K562 (cell line): Measurements from ENCODE around the gene RSPH1. TPM values are rescaled to one million over a fixed set of nuclear protein-coding genes. Genes with fewer than 3 reads are reported as not detected.

ENCODE experiments used
- ATAC-seq: fragments of 200-7000 bp; cut with Tn5 transposase; 3 replicates; pipeline ENCODE4 v1.9.1; 2020; ENCODE audit warnings: moderate library complexity
- BruUV-seq: library from RNA; stranded (reverse); fragments of 400-500 nt; replicated peaks from 2 replicates; lab custom pipeline; 2021; lab: Mats Ljungman, UMichigan
- CTCF ChIA-PET: fragments of 300-600 bp; formaldehyde crosslinking; extraction: SDS; loops from one replicate; lab custom pipeline; 2021; ENCODE audit warnings: low intra/inter-chr PET ratio; lab: Yijun Ruan, JAX
- POLR2A ChIA-PET: fragments of 300-600, 350-650 bp; sonication (Branson Sonifier 250); formaldehyde crosslinking; extraction: SDS; loops from one replicate; lab custom pipeline; 2021; ENCODE audit warnings: antibody characterized with exemption, inconsistent platforms; lab: Yijun Ruan, JAX
- DNase-seq, 4 experiments: peaks; one replicate each; pipeline versions ENCODE4 v3.0.0 to v3.0.0-alpha.2; 2011 to 2018; ENCODE audit warnings: low spot score in 3 of 4, mixed read lengths in 3 of 4; ENCODE audit errors: extremely low read depth in 1 of 4
- FAIRE-seq: peaks from 2 replicates; lab custom pipeline; 2011; peaks lifted over from hg19 to GRCh38; lab: Jason Lieb, UNC
- H2AFZ ChIP-seq: 2 replicates; pipeline ENCODE4 v1.6.0; 2011; ENCODE audit warnings: low read depth, low read length, control low read depth, inconsistent platforms
- H3K27ac ChIP-seq: fragments of 200-600 bp; 3 replicates; pipeline ENCODE4 v1.8.0; 2011; ENCODE audit warnings: low read depth, mild to moderate bottlenecking, control low read depth, inconsistent platforms, low read length, moderate library complexity, mixed read lengths; ENCODE audit errors: extremely low read depth
- H3K27me3 ChIP-seq, 2 experiments: fragments of 300-600 bp in 1 of 2; 2 replicates in 1 of 2; 3 replicates in 1 of 2; pipeline versions ENCODE4 v1.6.0 to v1.8.0; 2011; ENCODE audit warnings: inconsistent platforms in 2 of 2, low read length in 2 of 2, mild to moderate bottlenecking in 1 of 2, mixed read lengths in 1 of 2, moderate library complexity in 1 of 2; ENCODE audit not compliant: control insufficient read depth in 2 of 2, insufficient read depth in 2 of 2
- H3K36me3 ChIP-seq: fragments of 300-600 bp; 3 replicates; pipeline ENCODE4 v1.8.0; 2011; ENCODE audit warnings: mild to moderate bottlenecking, low read length, inconsistent platforms; ENCODE audit not compliant: control insufficient read depth, insufficient read depth
- H3K4me1 ChIP-seq, 2 experiments: fragments of 200-600 bp in 1 of 2; replicated peaks in 1 of 2; 2 replicates in 1 of 2; 3 replicates in 1 of 2; pipeline versions ENCODE4 v1.5.1 to v1.8.0; 2011; ENCODE audit warnings: inconsistent platforms in 2 of 2, low read length in 2 of 2, mild to moderate bottlenecking in 1 of 2, mixed read lengths in 1 of 2, moderate library complexity in 1 of 2; ENCODE audit not compliant: control insufficient read depth in 2 of 2, insufficient read depth in 2 of 2
- H3K4me2 ChIP-seq: 2 replicates; pipeline ENCODE4 v1.6.1; 2011; ENCODE audit warnings: low read length, control low read depth, inconsistent platforms, mixed read lengths; ENCODE audit not compliant: insufficient read depth
- H3K4me3 ChIP-seq: fragments of 200-600 bp; sonication (generic), shearing (Covaris generic); 2 replicates; pipeline ENCODE4 v1.5.1; 2016; ENCODE audit warnings: control low read depth, inconsistent platforms
- H3K79me2 ChIP-seq: fragments of 200-600 bp; 3 replicates; pipeline ENCODE4 v1.8.0; 2011; ENCODE audit warnings: low read length, inconsistent platforms; ENCODE audit not compliant: control insufficient read depth, insufficient read depth
- H3K9ac ChIP-seq, 2 experiments: 2 replicates each; pipeline versions ENCODE4 v1.6.0 to v1.6.1; 2011; ENCODE audit warnings: low read depth in 2 of 2, low read length in 2 of 2, control low read depth in 1 of 2, inconsistent platforms in 1 of 2, mild to moderate bottlenecking in 1 of 2, mixed read lengths in 1 of 2; ENCODE audit not compliant: insufficient read depth in 1 of 2
- H3K9me1 ChIP-seq: one replicate; pipeline ENCODE4 v1.6.0; 2011; ENCODE audit warnings: inconsistent platforms, mild to moderate bottlenecking, low read length, moderate library complexity; ENCODE audit not compliant: control insufficient read depth, insufficient read depth
- H3K9me3 ChIP-seq: replicated peaks from 2 replicates; pipeline ENCODE4 v1.5.1; 2011; ENCODE audit warnings: low read depth, low read length, inconsistent platforms; ENCODE audit not compliant: control insufficient read depth, insufficient read depth
- H4K20me1 ChIP-seq: replicated peaks from 2 replicates; pipeline ENCODE4 v1.6.1; 2011; ENCODE audit warnings: low read length, inconsistent platforms, mixed read lengths; ENCODE audit not compliant: control insufficient read depth, insufficient read depth
- E2F5 ChIP-seq: sonication (generic); formaldehyde crosslinking; IDR thresholded peaks from 2 replicates; pipeline ENCODE4 v1.8.0; 2022; ENCODE audit warnings: mild to moderate bottlenecking, missing genetic modification reagents
- KLF6 ChIP-seq: fragments of 250-450 bp; sonication (Bioruptor Pico); IDR thresholded peaks from 2 replicates; pipeline ENCODE4 v1.4.0; 2020; ENCODE audit warnings: mild to moderate bottlenecking, moderate library complexity, borderline replicate concordance
- MAX ChIP-seq: sonication (generic); formaldehyde crosslinking; IDR thresholded peaks from 2 replicates; pipeline ENCODE4 v1.9.0; 2022; ENCODE audit warnings: mild to moderate bottlenecking, missing genetic modification reagents
- NCOA2 ChIP-seq, 2 experiments: fragments of 450-650 bp; IDR thresholded peaks; 2 replicates each; pipeline ENCODE4 v1.6.1; 2018; ENCODE audit warnings: mild to moderate bottlenecking in 2 of 2, moderate library complexity in 1 of 2; ENCODE audit not compliant: partially characterized antibody in 2 of 2
- ZNF592 ChIP-seq: fragments of 450-650 bp; IDR thresholded peaks from 2 replicates; pipeline ENCODE4 v1.6.1; 2017; ENCODE audit warnings: antibody characterized with exemption, mild to moderate bottlenecking
- WGBS: fragments of 100-300 bp; shearing (Covaris generic); methylation state at CpG from one replicate; pipeline ENCODE4 v1.1.6; 2016; ENCODE audit warnings: low coverage, mixed read lengths; ENCODE audit not compliant: insufficient coverage; ENCODE audit errors: missing lambda C conversion rate; 5-methylcytosine and 5-hydroxymethylcytosine counted together
- in situ Hi-C: fragments of 300-500 bp; cut with MboI; formaldehyde crosslinking; loops from 4 replicates; pipeline ENCODE4 v1.15.0; 2018; ENCODE audit warnings: inconsistent platforms, mixed read lengths
- intact Hi-C: fragments of 100-400 bp; cut with micrococcal nuclease; formaldehyde crosslinking; loops from 2 replicates; pipeline ENCODE4 v1.14.2; 2022
- polyA plus RNA-seq, 8 experiments: library from polyadenylated mRNA; depleted of rRNA in 4 of 8; stranded (reverse) in 5 of 8; unstranded in 3 of 8; fragments of >200 nt; fragmentation: Nextera tagmentation in 2 of 8; fragmentation: Illumina TruSeq in 1 of 8; extraction: Ambion mirVana in 2 of 8; extraction: Trizol in 1 of 8; gene quantifications; 2 replicates each; pipeline versions ENCODE4 v1.2.1 to v1.2.3, GENCODE V29; 2011 to 2014; ENCODE audit warnings: inconsistent platforms in 1 of 8, missing spikeins in 1 of 8
- total RNA-seq, 7 experiments: library from RNA; depleted of rRNA in 6 of 7; stranded (reverse); fragments of >200 nt in 6 of 7; fragmentation: Illumina TruSeq in 2 of 7; extraction: Trizol in 2 of 7; gene quantifications; 2 replicates each; pipeline versions ENCODE4 v1.2.1 to v1.2.3, GENCODE V29; 2011 to 2021; ENCODE audit warnings: low replicate concordance in 1 of 7

The RSPH1 gene
- total and polyA plus RNA-seq, 9 of the 15 experiments (the other 6 are each of a cell fraction or from before 2014, with no cell fraction given), result 0.17 TPM; not detected in 8

- no peaks in the 10 kb centered on the region for H4K20me1 ChIP-seq
- in situ Hi-C loops (loop anchor here (5.0 kb wide), 1 partner anchor 60 kb away; no protein-coding TSS in a partner anchor), intact Hi-C loops (loop anchor here (10.0 kb wide), 1 partner anchor 48 kb away; no protein-coding TSS in a partner anchor)
- 10% methylated on average over 8 of the region's 8 CpGs for WGBS
- TF ChIP-seq NCOA2 (IDR thresholded peaks at IDR 0.05; ENCODE audit: partially characterized antibody in 2 of 2), result no peak
- no peak for TF ChIP-seq KLF6 (CRISPR knock-in tag)
- TF ChIP-seq E2F5 (CRISPR knock-in tag), result no peak
- no peak for TF ChIP-seq ZNF592
- no peak for TF ChIP-seq MAX (CRISPR knock-in tag)
- H3K4me2 ChIP-seq, result no peak overlapping the region
- H3K27me3 ChIP-seq, result peaks cover 56 to 76% of the 10 kb centered on the region in 2 experiments
- H3K4me3 ChIP-seq, result no peak overlapping the region
- H3K36me3 ChIP-seq, result no peaks in the 10 kb centered on the region
- peaks cover 0 to 8% of the 10 kb centered on the region in 2 experiments; a peak in 2 of 5 replicates for H3K4me1 ChIP-seq
- ChIA-PET POLR2A (interaction anchor here (0.5 to 1.5 kb wide), 5 partner anchors 9 to 123 kb away, joined by 3 to 11 read pairs (median 3); no protein-coding TSS in a partner anchor), CTCF (no interaction called here)
- no TSS peak for BruUV-seq
- no peaks in the 10 kb centered on the region for H3K79me2 ChIP-seq
- H3K27ac ChIP-seq, result no peak overlapping the region
- no peaks in the 10 kb centered on the region for H3K9me3 ChIP-seq
- H3K9me1 ChIP-seq, result no peaks in the 10 kb centered on the region
- FAIRE-seq (no peak), DNase-seq (no peak), ATAC-seq (no peak)
- no peak overlapping the region for H3K9ac ChIP-seq
- no peak overlapping the region for H2AFZ ChIP-seq
These were observed 31.1 kb upstream of the RSPH1 start for GRCh38 chr21:42527127-42527488.
